Bronchial epithelial cell (primary cell): ENCODE data around the gene P2RX4. TPM values are rescaled to one million over a fixed set of nuclear protein-coding genes. Genes with fewer than 3 reads are reported as not detected.

ENCODE experiments used
- DNase-seq: peaks from one replicate; pipeline ENCODE4 v3.0.0-alpha.2; 2010; ENCODE audit warnings: low read depth
- FAIRE-seq: peaks from 2 replicates; lab custom pipeline; 2011; peaks lifted over from hg19 to GRCh38; lab: Jason Lieb, UNC
- H3K27me3 ChIP-seq: 2 replicates; pipeline ENCODE4 v1.5.1; 2011; ENCODE audit warnings: low read length; ENCODE audit not compliant: control insufficient read depth, insufficient read depth
- H3K36me3 ChIP-seq: 2 replicates; pipeline ENCODE4 v1.5.1; 2011; ENCODE audit warnings: low read length; ENCODE audit not compliant: control insufficient read depth, insufficient read depth
- H3K4me3 ChIP-seq: 2 replicates; pipeline ENCODE4 v1.5.1; 2011; ENCODE audit warnings: mild to moderate bottlenecking, low read depth, low read length, control low read depth
- CTCF ChIP-seq: IDR thresholded peaks from 2 replicates; pipeline ENCODE4 v1.5.1; 2011; ENCODE audit warnings: mild to moderate bottlenecking, moderate library complexity, low read length, control low read depth, inconsistent platforms; ENCODE audit not compliant: insufficient read depth, severe bottlenecking
- total RNA-seq: library from RNA; depleted of rRNA; stranded (reverse); fragments of >200 nt; gene quantifications from 2 replicates; pipeline ENCODE4 v1.2.1, GENCODE V29; 2014

The P2RX4 gene
- total RNA-seq, 1 donor from 2014 or later: 13.4 TPM

GRCh38 chr12:121238604-121239350, 28.8 kb downstream of the P2RX4 start:
- FAIRE-seq: no peak
- no peaks in the 10 kb centered on the region for H3K27me3 ChIP-seq
- DNase-seq: no peak
- peaks cover 10% of the 10 kb centered on the region for H3K36me3 ChIP-seq
- TF ChIP-seq CTCF: no peak
- H3K4me3 ChIP-seq: no peak overlapping the region

GRCh38 chr12:121239351-121240061, 29.6 kb downstream of the P2RX4 start:
- TF ChIP-seq CTCF: no peak
- Histone ChIP-seq H3K27me3 (no peaks in the 10 kb centered on the region), H3K4me3 (no peak overlapping the region), H3K36me3 (peaks cover 13% of the 10 kb centered on the region)
- FAIRE-seq (no peak), DNase-seq (no peak)

DNA sequence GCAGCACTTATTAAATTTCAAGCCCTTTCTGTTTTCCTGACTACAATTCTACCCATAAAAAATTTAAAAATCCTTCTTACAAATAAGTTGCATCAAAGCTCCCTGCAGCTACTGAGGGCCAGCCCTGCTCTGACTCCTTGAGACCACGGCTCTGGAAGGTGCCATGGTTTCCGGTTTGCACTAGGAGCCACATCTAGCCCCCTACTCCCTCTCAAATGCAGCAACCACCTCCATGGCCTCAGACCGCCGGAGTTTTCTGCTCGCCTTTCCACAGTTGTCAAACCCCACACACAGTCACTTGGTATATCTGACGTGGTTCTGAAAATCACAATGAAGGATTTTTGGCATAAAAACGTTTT, 30.1 kb downstream of the P2RX4 start:
- DNase-seq: no peak
- no peak for TF ChIP-seq CTCF
- FAIRE-seq: no peak
- Histone ChIP-seq H3K27me3 (no peaks in the 10 kb centered on the region), H3K36me3 (peaks cover 16% of the 10 kb centered on the region), H3K4me3 (no peak overlapping the region)

GRCh38 chr12:121240484-121241101, 30.7 kb downstream of the P2RX4 start:
- FAIRE-seq (no peak), DNase-seq (no peak)
- no peak for TF ChIP-seq CTCF
- peaks cover 19% of the 10 kb centered on the region for H3K36me3 ChIP-seq
- H3K4me3 ChIP-seq: no peak overlapping the region
- H3K27me3 ChIP-seq: no peaks in the 10 kb centered on the region

DNA sequence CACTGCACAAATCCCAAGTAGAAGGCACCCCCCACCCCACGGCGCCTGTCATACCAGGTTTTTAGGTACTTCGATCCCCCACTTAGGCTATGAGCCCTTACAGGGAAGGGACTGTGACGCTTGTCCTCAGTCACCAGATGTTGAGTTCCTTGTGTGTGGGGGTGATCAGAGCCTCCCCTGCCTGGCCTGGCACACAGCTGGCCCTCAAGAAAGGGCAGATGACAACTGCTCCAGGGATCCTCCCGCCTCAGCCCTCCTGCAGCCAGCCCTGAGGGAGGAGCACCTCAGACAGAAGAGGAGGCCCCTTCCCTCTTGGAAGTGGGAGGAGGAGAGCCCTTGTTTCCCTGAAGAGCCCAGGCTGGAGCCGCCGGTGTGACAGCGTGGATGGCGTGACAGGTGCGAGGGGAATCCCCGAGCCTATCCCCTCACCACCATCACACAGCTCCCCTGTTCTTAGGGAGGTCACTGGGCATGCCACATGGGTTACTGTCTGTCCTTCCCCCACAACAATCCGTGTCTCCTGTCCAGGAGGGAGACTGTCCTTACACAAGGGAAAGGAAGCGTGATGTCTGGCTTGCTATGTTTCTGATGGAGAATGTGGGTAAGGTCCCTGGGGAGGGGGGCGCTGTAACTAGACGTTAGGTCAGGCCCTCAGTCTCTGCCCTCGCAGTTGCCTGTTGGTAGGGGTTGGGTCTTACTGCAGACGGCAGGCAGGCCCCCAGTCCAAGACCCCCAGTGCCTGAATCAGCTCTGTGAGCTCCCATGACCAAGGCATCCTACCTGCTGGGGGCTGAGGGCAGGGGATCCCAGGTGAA, 31.4 kb downstream of the P2RX4 start:
- TF ChIP-seq CTCF: no peak
- Histone ChIP-seq H3K27me3 (no peaks in the 10 kb centered on the region), H3K4me3 (no peak overlapping the region), H3K36me3 (peaks cover 19% of the 10 kb centered on the region)
- no peak for DNase-seq
- peak; percentile 96 for FAIRE-seq
